ENCODE measurements around the gene PACSIN2.

DNA sequence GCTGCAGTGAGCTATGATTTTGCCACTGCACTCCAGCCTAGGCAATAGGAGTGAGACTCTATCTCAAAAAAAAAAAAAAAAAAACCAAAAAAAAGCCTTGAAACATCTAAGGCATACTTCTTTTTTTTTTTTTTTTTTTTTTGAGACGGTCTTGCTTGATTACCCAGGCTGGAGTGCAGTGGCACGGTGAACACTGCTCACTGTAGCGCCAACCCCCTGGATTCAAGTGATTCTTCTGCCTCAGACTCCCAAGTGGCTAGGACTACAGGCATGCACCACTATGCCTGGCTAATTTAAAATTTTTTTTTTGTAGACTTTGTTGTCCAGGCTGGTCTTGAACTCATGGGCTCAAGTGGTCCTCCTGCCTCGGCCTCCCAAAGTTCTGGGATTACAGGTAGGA, 177.4 kb downstream of the PACSIN2 start:
- TF ChIP-seq POLR2A (IDR thresholded peaks at IDR 0.05), result no peak
- TF ChIP-seq, protein P1, sequence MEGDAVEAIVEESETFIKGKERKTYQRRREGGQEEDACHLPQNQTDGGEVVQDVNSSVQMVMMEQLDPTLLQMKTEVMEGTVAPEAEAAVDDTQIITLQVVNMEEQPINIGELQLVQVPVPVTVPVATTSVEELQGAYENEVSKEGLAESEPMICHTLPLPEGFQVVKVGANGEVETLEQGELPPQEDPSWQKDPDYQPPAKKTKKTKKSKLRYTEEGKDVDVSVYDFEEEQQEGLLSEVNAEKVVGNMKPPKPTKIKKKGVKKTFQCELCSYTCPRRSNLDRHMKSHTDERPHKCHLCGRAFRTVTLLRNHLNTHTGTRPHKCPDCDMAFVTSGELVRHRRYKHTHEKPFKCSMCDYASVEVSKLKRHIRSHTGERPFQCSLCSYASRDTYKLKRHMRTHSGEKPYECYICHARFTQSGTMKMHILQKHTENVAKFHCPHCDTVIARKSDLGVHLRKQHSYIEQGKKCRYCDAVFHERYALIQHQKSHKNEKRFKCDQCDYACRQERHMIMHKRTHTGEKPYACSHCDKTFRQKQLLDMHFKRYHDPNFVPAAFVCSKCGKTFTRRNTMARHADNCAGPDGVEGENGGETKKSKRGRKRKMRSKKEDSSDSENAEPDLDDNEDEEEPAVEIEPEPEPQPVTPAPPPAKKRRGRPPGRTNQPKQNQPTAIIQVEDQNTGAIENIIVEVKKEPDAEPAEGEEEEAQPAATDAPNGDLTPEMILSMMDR (IDR thresholded peaks at IDR 0.05), result no peak
